B cell (primary cell): ENCODE data around the gene NINJ2. TPM values are rescaled to one million over a fixed set of nuclear protein-coding genes. Genes with fewer than 3 reads are reported as not detected.
"Not testable (repeated sequence)": the region's sequence is repeated elsewhere in the genome, so short reads cannot be mapped to it uniquely, and the experiment has no call there.

Experiments used
- ATAC-seq: fragments of 200-7000 bp; cut with Tn5 transposase; one replicate; pipeline ENCODE4 v1.10.0; 2021; ENCODE audit warnings: low read depth, mild to moderate bottlenecking, moderate number of reproducible peaks, moderate library complexity
- CTCF ChIA-PET: fragments of 350-600 bp; sonication (Branson Sonifier 250); formaldehyde crosslinking; loops from one replicate; lab custom pipeline; 2021; ENCODE audit warnings: antibody characterized with exemption, inconsistent platforms; lab: Charles Lee
- POLR2A ChIA-PET: fragments of 350-600 bp; sonication (Branson Sonifier 250); formaldehyde crosslinking; loops from one replicate; lab custom pipeline; 2021; ENCODE audit warnings: antibody characterized with exemption; lab: Charles Lee
- DNase-seq: peaks from one replicate; pipeline ENCODE4 v3.0.0; 2013
- H2AFZ ChIP-seq: 2 replicates; pipeline ENCODE4 v1.6.1; 2012; ENCODE audit warnings: mild to moderate bottlenecking, low read depth, low read length; ENCODE audit not compliant: insufficient read depth, poor library complexity, severe bottlenecking
- H3K27ac ChIP-seq, 2 donors: 1 replicate in 1 of 2; 2 replicates in 1 of 2; pipeline ENCODE4 v1.5.1; 2012 to 2013; ENCODE audit warnings: low read length in 2 of 2, mild to moderate bottlenecking in 2 of 2, moderate library complexity in 1 of 2
- H3K27me3 ChIP-seq, 4 experiments: fragments of 200-600 bp in 1 of 4; sonication (generic) in 1 of 4; replicated peaks in 1 of 4; 1 replicate in 2 of 4; 2 replicates in 2 of 4; pipeline versions ENCODE4 v1.6.1 to v1.7.0; 2013 to 2016; ENCODE audit warnings: low read length in 3 of 4, mild to moderate bottlenecking in 2 of 4, mixed read lengths in 1 of 4, moderate library complexity in 1 of 4; ENCODE audit not compliant: insufficient read depth in 4 of 4, control insufficient read depth in 3 of 4; ENCODE audit errors: control extremely low read depth in 1 of 4
- H3K36me3 ChIP-seq, 2 experiments: replicated peaks in 1 of 2; 1 replicate in 1 of 2; 2 replicates in 1 of 2; pipeline versions ENCODE4 v1.6.1 to v1.7.1; 2013; ENCODE audit warnings: low read length in 1 of 2; ENCODE audit not compliant: insufficient read depth in 2 of 2, control insufficient read depth in 1 of 2; ENCODE audit errors: control extremely low read depth in 1 of 2, extremely low read depth in 1 of 2
- H3K4me1 ChIP-seq, 2 donors: fragments of 200-600 bp in 1 of 2; sonication (generic) in 1 of 2; 1 replicate in 1 of 2; 2 replicates in 1 of 2; pipeline versions ENCODE4 v1.5.1 to v1.6.1; 2013 to 2017; ENCODE audit warnings: low read length in 2 of 2; ENCODE audit not compliant: control insufficient read depth in 2 of 2, insufficient read depth in 2 of 2
- H3K4me2 ChIP-seq: replicated peaks from 2 replicates; pipeline ENCODE3; 2012; ENCODE audit warnings: mild to moderate bottlenecking, low read depth, low read length; ENCODE audit not compliant: poor library complexity, severe bottlenecking
- H3K4me3 ChIP-seq, 5 experiments: fragments of 200-600 bp in 1 of 5; sonication (generic) in 1 of 5; 1 replicate in 3 of 5; 2 replicates in 2 of 5; pipeline versions ENCODE4 v1.5.1 to v1.7.0; 2011 to 2016; ENCODE audit warnings: low read length in 4 of 5, mild to moderate bottlenecking in 4 of 5, low read depth in 2 of 5, control low read depth in 1 of 5, moderate library complexity in 1 of 5; ENCODE audit not compliant: insufficient read depth in 1 of 5; ENCODE audit errors: control extremely low read depth in 1 of 5, extremely low read depth in 1 of 5
- H3K79me2 ChIP-seq: fragments of 200-600 bp; sonication (generic); one replicate; pipeline ENCODE4 v1.6.0; 2016; ENCODE audit warnings: low read length; ENCODE audit not compliant: control insufficient read depth, insufficient read depth
- H3K9ac ChIP-seq: fragments of 200-600 bp; sonication (generic); 2 replicates; pipeline ENCODE4 v1.6.1; 2017; ENCODE audit warnings: mild to moderate bottlenecking, low read length, moderate library complexity
- H3K9me3 ChIP-seq, 3 donors: one replicate each; pipeline versions ENCODE4 v1.6.1 to v1.7.1; 2013; ENCODE audit warnings: low read length in 2 of 3; ENCODE audit not compliant: control insufficient read depth in 2 of 3, insufficient read depth in 1 of 3; ENCODE audit errors: control extremely low read depth in 1 of 3
- H4K20me1 ChIP-seq: 2 replicates; pipeline ENCODE4 v1.6.0; 2012; ENCODE audit warnings: mild to moderate bottlenecking, low read length; ENCODE audit not compliant: insufficient read depth, control insufficient read depth, poor library complexity, severe bottlenecking
- H3K27ac Mint-ChIP-seq: one replicate; pipeline ENCODE4 v1.8.0; 2021; ENCODE audit warnings: mixed read lengths
- H3K27me3 Mint-ChIP-seq: one replicate; pipeline ENCODE4 v1.8.0; 2021; ENCODE audit warnings: mixed read lengths
- H3K4me1 Mint-ChIP-seq: one replicate; pipeline ENCODE4 v1.8.0; 2021; ENCODE audit warnings: mixed read lengths
- H3K4me3 Mint-ChIP-seq: one replicate; pipeline ENCODE4 v1.8.0; 2021; ENCODE audit warnings: mixed read lengths
- H3K9me3 Mint-ChIP-seq: one replicate; pipeline ENCODE4 v1.8.0; 2022; ENCODE audit warnings: mixed read lengths; ENCODE audit not compliant: insufficient read depth
- EZH2 ChIP-seq: IDR thresholded peaks from 2 replicates; pipeline ENCODE4 v1.6.1; 2012; ENCODE audit warnings: borderline replicate concordance, low read depth, mild to moderate bottlenecking, moderate library complexity, low read length; ENCODE audit not compliant: insufficient read depth, poor library complexity, severe bottlenecking
- WGBS: methylation state at CpG from one replicate; pipeline ENCODE4 v1.1.5; 2013; ENCODE audit warnings: missing lambda C conversion rate; ENCODE audit not compliant: insufficient coverage; 5-methylcytosine and 5-hydroxymethylcytosine counted together
- intact Hi-C: fragments of 100-400 bp; cut with micrococcal nuclease; formaldehyde crosslinking; loops from one replicate; pipeline ENCODE4 v1.10.0; 2022
- polyA plus RNA-seq: library from polyadenylated mRNA; depleted of rRNA; stranded (reverse); fragments of >200 nt; gene quantifications from 2 replicates; pipeline ENCODE4 v1.2.3, GENCODE V29; 2012
- total RNA-seq, 2 donors: library from RNA; stranded (reverse); fragments of 120-200 nt in 1 of 2; gene quantifications; 1 replicate in 1 of 2; 2 replicates in 1 of 2; pipeline versions ENCODE4 v1.2.3 to v1.2.4, GENCODE V29; 2013 to 2022
- TF ChIP-seq, protein P1 (sequence below): fragments of 200-600 bp; IDR thresholded peaks from one replicate; pipeline ENCODE4 v1.8.0; 2022; ENCODE audit warnings: antibody characterized with exemption, mild to moderate bottlenecking

NINJ2 gene
- total and polyA plus RNA-seq, 2 donors (not counting 1 experiment from before 2014, with no cell fraction given) = 2.9 to 10.2 TPM

DNA sequence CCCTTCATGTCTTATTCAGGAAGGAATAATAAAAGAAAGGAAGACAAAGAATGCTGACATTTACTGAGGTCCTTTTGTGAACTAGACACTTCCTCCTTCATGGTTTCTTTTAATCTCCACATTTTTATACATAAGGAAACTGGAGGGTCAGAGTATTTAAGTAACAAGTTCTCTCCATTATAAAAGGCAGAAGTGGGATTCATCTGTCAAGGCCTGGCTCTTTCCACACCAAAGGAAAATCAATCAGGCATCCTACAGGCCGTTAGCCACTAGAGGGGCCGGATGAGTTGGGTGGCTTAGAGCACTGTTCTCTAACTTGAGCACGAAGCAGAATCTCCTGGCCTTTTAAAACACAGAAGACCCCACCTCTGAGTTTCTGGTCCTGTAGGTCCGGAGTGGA is 36.8 kb upstream of the NINJ2 start:
- peaks cover 14% of the 10 kb centered on the region for H3K4me1 Mint-ChIP-seq
- Histone ChIP-seq H3K36me3 (no peaks in the 10 kb centered on the region), H3K27ac (no peak overlapping the region), H3K9ac (no peak overlapping the region), H3K4me3 (no peak overlapping the region), H2AFZ (no peak overlapping the region), H4K20me1 (no peaks in the 10 kb centered on the region), H3K9me3 (peaks cover 3 to 14% (median 6%) of the 10 kb centered on the region in 3 donors), H3K4me1 (peaks cover 10 to 16% of the 10 kb centered on the region in 2 donors), H3K27me3 (no peaks in the 10 kb centered on the region), H3K4me2 (no peak overlapping the region), H3K79me2 (no peaks in the 10 kb centered on the region)
- WGBS = 83% methylated on average over 3 of the region's 4 CpGs
- no peaks in the 10 kb centered on the region for H3K27me3 Mint-ChIP-seq
- TF ChIP-seq EZH2 = no peak
- TF ChIP-seq, protein P1, sequence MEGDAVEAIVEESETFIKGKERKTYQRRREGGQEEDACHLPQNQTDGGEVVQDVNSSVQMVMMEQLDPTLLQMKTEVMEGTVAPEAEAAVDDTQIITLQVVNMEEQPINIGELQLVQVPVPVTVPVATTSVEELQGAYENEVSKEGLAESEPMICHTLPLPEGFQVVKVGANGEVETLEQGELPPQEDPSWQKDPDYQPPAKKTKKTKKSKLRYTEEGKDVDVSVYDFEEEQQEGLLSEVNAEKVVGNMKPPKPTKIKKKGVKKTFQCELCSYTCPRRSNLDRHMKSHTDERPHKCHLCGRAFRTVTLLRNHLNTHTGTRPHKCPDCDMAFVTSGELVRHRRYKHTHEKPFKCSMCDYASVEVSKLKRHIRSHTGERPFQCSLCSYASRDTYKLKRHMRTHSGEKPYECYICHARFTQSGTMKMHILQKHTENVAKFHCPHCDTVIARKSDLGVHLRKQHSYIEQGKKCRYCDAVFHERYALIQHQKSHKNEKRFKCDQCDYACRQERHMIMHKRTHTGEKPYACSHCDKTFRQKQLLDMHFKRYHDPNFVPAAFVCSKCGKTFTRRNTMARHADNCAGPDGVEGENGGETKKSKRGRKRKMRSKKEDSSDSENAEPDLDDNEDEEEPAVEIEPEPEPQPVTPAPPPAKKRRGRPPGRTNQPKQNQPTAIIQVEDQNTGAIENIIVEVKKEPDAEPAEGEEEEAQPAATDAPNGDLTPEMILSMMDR = no peak
- ChIA-PET CTCF (interaction anchor here (1.8 kb wide), 1 partner anchor 10 kb away, joined by 4 read pairs; no protein-coding TSS in a partner anchor), POLR2A (interaction anchor here (0.7 kb wide), 1 partner anchor 52 kb away, joined by 6 read pairs; no protein-coding TSS in a partner anchor)
- DNase-seq = no peak
- H3K4me3 Mint-ChIP-seq = no peak overlapping the region
- peaks cover 4% of the 10 kb centered on the region for H3K9me3 Mint-ChIP-seq
- no peak for ATAC-seq
- intact Hi-C loops = no loop called here
- no peak overlapping the region for H3K27ac Mint-ChIP-seq

DNA sequence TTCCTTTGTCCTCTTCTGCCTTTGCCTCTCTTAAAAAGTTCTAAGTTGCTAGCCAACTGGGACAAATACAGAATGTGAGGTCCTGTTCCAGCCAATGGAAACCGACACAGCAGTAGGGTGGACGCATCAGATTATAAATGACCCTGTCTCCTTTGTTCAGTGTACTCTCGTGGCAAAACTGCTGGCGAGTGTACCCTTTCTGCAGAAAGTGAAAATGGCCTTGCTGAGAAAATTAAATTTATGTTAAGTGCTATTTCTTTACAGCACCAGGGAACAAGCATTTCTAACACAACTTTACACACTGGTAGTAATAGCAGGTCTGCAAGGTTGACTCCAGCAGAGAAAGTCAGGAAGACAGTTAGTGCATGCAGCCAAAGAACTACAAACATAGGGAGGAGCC is 35.0 kb upstream of the NINJ2 start:
- H3K9me3 ChIP-seq, H3K27me3 ChIP-seq, H2AFZ ChIP-seq, POLR2A ChIA-PET, H3K79me2 ChIP-seq, H3K27me3 Mint-ChIP-seq, H3K4me2 ChIP-seq, H3K4me3 Mint-ChIP-seq, H4K20me1 ChIP-seq, H3K9me3 Mint-ChIP-seq, H3K27ac Mint-ChIP-seq, ATAC-seq, intact Hi-C loops, H3K36me3 ChIP-seq, CTCF ChIA-PET, H3K9ac ChIP-seq, H3K4me3 ChIP-seq, H3K27ac ChIP-seq, DNase-seq: not testable (repeated sequence)
- peaks cover 11% of the 10 kb centered on the region for H3K4me1 Mint-ChIP-seq
- 100% methylated on average over 2 of the region's 4 CpGs for WGBS
- peaks cover 10 to 13% of the 10 kb centered on the region in 2 donors for H3K4me1 ChIP-seq
